Astrocyte (in vitro differentiated cells and primary cell): ENCODE measurements around the gene FAM237A. TPM values are rescaled to one million over a fixed set of nuclear protein-coding genes. Genes with fewer than 3 reads are reported as not detected.

ENCODE experiments used
- total RNA-seq: library from RNA; stranded (reverse); gene quantifications from 2 replicates; pipeline ENCODE4 v1.2.1, GENCODE V29; 2021

The FAM237A gene
- total RNA-seq, 1 donor from 2014 or later: not detected

Other genes with a start within 250 kb of the FAM237A start
- gene ADAM23, start 199.0 kb upstream of the FAM237A start, total RNA-seq: 11.0 and 13.9 TPM in 2 replicates
- not detected in 2 replicates for gene DYTN, start 75.9 kb downstream of the FAM237A start, total RNA-seq
- gene MDH1B, start 122.8 kb downstream of the FAM237A start, total RNA-seq: 1.8 and 1.9 TPM in 2 replicates
- gene FASTKD2, start 123.1 kb downstream of the FAM237A start, total RNA-seq: 20.8 and 21.7 TPM in 2 replicates